ENCODE results near the gene ALK.

The ALK gene

DNA sequence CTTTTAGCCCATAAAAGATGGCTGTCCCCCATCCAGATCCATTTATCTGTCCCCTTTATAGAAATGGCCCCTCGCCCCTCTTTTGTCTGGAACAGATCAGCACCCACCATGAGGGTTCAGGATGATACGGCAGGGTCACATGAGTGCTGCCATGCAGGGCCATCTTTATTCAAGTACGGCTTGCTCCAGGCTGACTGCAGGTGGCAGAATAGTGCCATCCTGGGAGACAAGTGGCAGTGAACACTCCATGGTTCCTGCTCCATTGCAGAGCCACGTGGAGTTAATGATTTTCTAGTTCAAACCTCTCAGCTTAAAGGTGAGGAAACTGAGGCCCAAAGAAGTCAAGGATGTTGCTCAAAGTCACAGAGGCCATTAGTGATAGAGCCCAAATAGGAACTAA lies 625.5 kb downstream of the ALK start:
- no peak for DNase-seq

DNA sequence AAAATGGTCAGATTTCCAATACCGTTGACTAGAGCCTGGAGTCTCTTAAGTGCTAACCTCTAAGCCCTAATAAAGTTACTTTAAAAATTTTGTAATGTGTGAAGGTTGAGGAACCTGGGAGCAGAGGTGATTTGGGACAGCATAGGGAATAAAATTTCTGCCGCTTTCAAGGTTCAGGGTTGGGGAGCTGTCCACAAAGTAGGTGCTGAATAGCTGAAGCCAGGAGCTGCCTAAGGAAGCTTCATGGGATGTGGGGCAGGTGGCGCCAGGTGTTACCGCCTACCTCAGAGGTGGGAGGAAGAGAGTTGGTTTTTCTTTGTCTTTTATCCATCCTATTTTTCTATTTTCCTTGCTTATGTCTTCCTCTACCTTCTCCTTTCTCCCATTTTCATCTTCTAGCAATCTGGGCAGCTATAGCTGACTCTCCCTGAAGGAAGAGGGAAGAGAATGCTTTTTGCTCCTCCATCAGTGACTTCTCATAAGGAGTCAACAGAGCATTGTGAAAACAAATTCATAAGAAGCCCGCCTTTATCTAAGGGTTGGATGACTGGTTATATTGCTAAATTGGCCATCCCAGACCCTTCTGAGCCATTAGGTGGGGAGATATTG lies 627.5 kb downstream of the ALK start:
- DNase-seq = no peak

- no peak for DNase-seq
These were observed 630.9 kb downstream of the ALK start for GRCh38 chr2:29290293-29291047.

- no peak for DNase-seq
These were observed 636.7 kb downstream of the ALK start for GRCh38 chr2:29284671-29285070.

DNA sequence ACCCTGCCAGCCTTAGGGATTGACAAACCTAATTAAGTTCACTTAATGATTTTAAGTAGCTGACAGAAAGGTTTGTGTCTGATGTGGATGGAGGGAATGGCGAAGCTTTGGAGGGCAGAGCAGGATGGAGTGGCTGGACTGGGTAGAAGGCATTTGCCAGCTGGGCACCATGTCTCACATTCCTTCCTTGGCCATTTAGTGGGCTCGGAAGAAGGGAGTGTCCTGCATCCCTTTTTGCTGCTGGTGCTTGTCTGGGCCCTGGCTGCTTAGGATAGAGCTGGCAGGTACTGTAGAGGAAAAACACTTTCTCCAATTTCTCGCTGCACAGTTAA lies 639.5 kb downstream of the ALK start:
- no peak for DNase-seq

- no peak for DNase-seq
These were observed 640.1 kb downstream of the ALK start for GRCh38 chr2:29281086-29281915.

DNA sequence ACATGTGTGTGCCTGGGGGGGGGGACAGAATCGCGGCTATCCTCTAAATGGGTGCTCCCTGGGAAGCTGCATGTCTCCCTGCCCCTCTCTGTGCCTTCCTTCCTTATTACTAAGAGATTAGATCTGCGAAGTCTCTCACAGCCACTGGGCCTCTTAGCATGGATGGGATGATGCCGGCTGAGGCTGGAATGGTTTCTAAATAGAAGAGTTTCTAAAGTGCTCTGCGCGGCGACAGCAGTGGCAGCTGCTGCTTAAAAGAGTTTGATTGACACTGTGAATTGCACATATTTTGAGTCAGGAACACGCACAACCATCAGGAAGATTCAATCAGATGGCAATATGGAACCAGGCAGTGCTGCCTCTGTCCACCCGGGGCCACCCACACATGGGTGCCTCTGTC lies 642.4 kb downstream of the ALK start:
- DNase-seq = no peak

DNA sequence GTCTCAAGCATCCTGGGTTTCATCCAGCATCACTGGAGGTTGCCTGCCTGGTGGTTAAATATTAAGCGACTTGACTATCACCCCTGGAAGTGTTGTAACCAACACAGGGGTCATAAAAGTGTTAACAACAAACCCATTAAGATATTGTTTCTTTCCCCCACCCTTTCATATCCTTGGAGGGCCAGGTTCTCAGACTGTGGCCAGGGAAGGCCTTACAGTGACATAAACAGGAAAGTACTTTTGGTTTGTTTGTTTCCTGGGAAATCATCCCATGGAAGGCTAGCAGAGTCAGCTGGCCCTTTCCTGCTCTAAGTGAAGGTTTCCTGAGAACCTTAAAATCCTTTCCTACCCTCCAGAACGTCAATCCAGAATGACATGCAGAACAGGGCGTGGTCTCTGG lies 645.2 kb downstream of the ALK start:
- DNase-seq = no peak

- DNase-seq = no peak
These were observed 646.2 kb downstream of the ALK start for GRCh38 chr2:29275186-29275585.

- DNase-seq = no peak
These were observed 647.4 kb downstream of the ALK start for GRCh38 chr2:29273685-29274611.

DNA sequence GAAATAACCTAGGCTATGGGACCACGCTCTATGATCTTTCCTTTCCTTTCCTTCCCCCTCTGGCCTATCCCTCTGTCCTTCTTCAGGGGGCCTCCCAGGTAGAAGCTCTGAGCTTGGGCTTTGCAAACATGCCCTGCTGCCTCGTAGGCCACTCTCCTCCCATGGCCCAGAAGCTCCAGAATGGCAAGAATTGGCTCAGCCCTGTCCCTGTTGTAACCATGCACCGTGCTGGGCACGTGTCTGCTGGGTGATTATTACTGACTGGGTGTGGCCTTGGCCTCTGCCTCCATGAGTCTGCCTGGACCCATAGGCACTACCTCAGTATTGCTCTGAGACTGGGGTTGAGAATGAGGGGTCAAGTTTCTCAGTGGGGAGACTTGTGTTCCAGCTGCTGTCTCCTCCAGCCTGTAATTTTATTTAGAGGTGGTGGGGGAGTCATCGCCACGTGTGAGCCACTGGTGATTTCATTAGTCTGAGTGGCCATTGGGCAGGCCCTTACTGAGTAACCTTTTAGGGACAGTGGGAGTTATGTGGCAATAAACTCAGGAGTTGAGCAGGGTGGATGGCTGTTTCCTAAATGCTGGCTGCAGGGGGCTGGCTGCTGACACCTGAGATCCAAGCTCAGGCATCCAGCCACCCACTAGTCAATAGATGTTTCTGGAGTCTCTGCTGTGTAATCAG lies 648.2 kb downstream of the ALK start:
- no peak for DNase-seq

GRCh38 chr2:29272311-29272710 lies 649.1 kb downstream of the ALK start:
- no peak for DNase-seq

GRCh38 chr2:29270701-29271121 lies 650.7 kb downstream of the ALK start:
- no peak for DNase-seq

DNA sequence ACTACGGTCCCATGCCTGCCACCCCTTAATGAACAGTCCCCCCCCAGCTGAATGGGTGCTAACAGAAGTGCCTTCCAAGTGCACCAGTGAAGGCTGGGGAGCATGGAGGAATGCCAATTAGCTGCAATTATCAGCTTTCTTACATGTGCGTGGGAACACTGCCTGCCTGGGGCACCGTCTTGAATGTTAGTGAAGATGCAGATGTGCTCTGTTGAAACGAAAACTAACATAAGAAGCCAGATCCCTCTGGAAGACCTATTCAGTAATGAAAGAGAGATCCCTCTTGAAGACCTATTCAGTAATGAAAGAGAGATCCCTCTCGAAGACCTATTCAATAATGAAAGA lies 651.6 kb downstream of the ALK start:
- DNase-seq = no peak

- no peak for DNase-seq
These were observed 652.2 kb downstream of the ALK start for GRCh38 chr2:29269095-29269764.

- DNase-seq = no peak
These were observed 653.7 kb downstream of the ALK start for GRCh38 chr2:29267720-29268119.

DNA sequence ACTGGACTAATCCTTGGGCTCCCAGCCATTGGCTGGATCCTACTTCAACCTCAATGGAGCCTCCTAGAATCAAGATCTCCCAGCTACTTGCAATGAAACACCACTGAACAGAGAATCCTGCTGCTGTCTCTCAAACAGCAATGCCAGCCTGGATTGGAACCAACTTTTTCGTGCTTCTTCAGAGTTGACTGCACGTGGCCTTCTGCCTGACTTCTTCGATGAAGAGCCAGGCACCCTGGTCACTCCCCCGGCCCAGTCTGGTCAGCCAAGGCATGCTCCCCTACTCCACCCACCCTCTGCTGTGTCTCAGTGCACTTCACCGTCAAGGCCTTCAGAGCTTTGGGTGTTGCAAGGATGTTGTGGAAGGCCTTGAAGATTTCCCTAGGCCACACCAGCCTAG lies 657.5 kb downstream of the ALK start:
- DNase-seq = no peak

- no peak for DNase-seq
These were observed 658.6 kb downstream of the ALK start for GRCh38 chr2:29262681-29263260.

DNA sequence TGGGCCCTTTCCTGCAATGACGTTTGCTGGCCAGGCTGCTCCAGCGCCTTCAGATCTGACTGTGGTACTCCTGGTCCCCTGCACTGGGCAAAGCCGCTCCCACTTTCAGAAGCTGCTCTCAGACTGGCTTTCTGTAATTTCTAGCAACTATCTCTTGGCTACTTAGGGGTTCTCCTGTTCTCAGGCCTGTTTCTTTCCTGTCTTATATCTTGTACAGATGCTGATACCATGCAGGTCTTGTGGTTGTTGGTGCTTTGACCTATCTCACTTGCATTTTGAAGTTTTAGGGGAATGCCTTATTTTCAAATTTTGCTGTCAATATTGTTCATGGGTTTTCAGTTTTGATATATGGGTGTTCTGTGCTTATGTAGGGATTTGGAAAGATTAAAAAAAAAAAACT lies 660.4 kb downstream of the ALK start:
- DNase-seq = no peak

DNA sequence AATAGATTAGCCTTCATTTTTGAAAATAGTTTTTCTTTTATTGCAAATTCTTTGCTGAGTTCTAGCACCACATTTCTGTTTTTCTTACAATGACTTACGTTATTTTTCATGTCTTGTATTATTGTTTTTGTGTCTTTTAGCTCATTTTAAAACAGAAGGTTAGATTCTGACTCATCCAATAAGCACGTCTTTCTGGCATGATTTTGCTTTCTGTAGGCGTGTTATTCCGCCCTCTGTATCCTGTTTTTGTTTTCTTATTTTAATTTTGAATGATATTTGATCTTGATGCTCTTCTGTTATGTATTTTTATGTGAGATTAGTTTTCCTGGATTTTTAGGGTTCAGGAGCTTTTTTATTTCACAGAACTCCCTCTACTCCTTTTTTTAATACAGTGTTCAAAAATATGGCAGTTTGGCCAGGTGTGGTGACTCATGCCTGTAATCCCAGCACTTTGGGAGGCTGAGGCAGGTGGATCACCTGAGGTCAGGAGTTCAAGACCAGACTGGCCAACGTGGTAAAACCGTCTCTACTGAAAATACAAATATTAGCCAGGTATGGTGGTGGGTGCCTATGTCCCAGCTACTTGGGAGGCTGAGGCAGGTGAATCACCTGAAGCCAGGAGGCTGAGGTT lies 661.1 kb downstream of the ALK start:
- no peak for DNase-seq

DNA sequence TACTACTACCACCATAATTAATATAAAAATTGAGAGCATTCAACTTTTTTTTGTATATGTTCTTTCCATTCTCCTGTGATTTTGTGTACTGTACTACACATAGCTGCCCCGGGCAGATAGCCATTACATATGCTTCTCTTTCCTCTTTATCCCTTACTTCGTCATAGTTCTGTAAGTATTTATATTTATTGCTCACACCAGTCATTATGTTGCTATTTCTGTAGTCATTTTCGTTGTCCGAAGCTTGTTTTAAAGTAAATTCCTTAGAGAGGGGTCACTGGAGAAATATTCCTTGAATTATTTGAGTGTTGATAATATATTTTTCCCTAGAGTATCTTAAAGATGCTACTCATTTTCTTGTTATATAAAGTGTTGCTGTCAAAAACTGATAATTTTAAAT lies 662.2 kb downstream of the ALK start:
- no peak for DNase-seq

Measured in NCI-H2081 treated with DMSO at 0.1 percent for 48 hours (cell line).